ENCODE results near the gene SDK1.

- TF ChIP-seq CTCF (IDR thresholded peaks at IDR 0.05) (no peak), POLR2A (IDR thresholded peaks at IDR 0.05) (no peak), POLR2AphosphoS5 (IDR thresholded peaks at IDR 0.05; ENCODE audit: insufficient read depth in 1 of 2, low read depth in 1 of 2) (no peak)
These were observed 32.9 kb upstream of the SDK1 start for GRCh38 chr7:3267966-3268690.

All from vagina (tissue), 2 donors.